Colonic mucosa (tissue), 4 donors: ENCODE measurements around the gene LAMC3. TPM values are rescaled to one million over a fixed set of nuclear protein-coding genes. Genes with fewer than 3 reads are reported as not detected.

Experiments used
- DNase-seq: peaks from one replicate; pipeline ENCODE4 v3.0.0-alpha.2; 2020
- H3K27ac ChIP-seq: fragments of 200-600 bp; one replicate; pipeline ENCODE4 v1.8.0; 2021
- H3K27me3 ChIP-seq: fragments of 200-600 bp; one replicate; pipeline ENCODE4 v1.8.0; 2021
- H3K36me3 ChIP-seq: fragments of 200-600 bp; one replicate; pipeline ENCODE4 v1.8.0; 2021
- H3K4me1 ChIP-seq: fragments of 200-600 bp; one replicate; pipeline ENCODE4 v1.8.0; 2021; ENCODE audit warnings: mild to moderate bottlenecking
- H3K4me3 ChIP-seq: fragments of 200-600 bp; one replicate; pipeline ENCODE4 v1.8.0; 2021
- H3K9ac ChIP-seq, 2 donors: one replicate each; pipeline ENCODE4 v1.7.0; 2013; ENCODE audit warnings: control low read depth in 2 of 2, low read depth in 2 of 2, low read length in 2 of 2
- H3K9me3 ChIP-seq: fragments of 200-600 bp; one replicate; pipeline ENCODE4 v1.8.0; 2021
- CTCF ChIP-seq: fragments of 200-600 bp; IDR thresholded peaks from one replicate; pipeline ENCODE4 v1.8.0; 2022; ENCODE audit warnings: antibody characterized with exemption, mild to moderate bottlenecking
- intact Hi-C: fragments of 100-400 bp; cut with DNase I; formaldehyde crosslinking; loops from one replicate; pipeline ENCODE4 v1.14.1; 2022
- total RNA-seq, 2 donors: library from RNA; stranded (reverse); fragmentation: NEBNext Ultra II Directional in 1 of 2; extraction: Animal tissue kit (Norgen Biotek cat#: 25700) in 1 of 2; gene quantifications; one replicate each; pipeline ENCODE4 v1.2.1, GENCODE V29; 2021
- donor health status: healthy.
- donor health status: DM: no; HTN: no; CAD: no.
- donor health status: DM: no; HTN: no; CAD: no.

Gene LAMC3
- total RNA-seq, 2 donors from 2014 or later, result 0.67 to 1.9 TPM

GRCh38 chr9:131081868-131082267 is 72.9 kb downstream of the LAMC3 start:
- no peaks in the 10 kb centered on the region for H3K4me1 ChIP-seq
- intact Hi-C loops, result no loop called here
- no peak for TF ChIP-seq CTCF
- no peak for DNase-seq
- H3K27me3 ChIP-seq, result no peaks in the 10 kb centered on the region
- no peak overlapping the region for H3K27ac ChIP-seq
- H3K9ac ChIP-seq, result no peak overlapping the region
- no peaks in the 10 kb centered on the region for H3K9me3 ChIP-seq
- H3K36me3 ChIP-seq, result no peaks in the 10 kb centered on the region
- no peak overlapping the region for H3K4me3 ChIP-seq

- H3K27ac ChIP-seq, result no peak overlapping the region
- H3K4me3 ChIP-seq, result no peak overlapping the region
- no peaks in the 10 kb centered on the region for H3K4me1 ChIP-seq
- H3K9ac ChIP-seq, result no peak overlapping the region
- DNase-seq, result no peak
- H3K9me3 ChIP-seq, result no peaks in the 10 kb centered on the region
- TF ChIP-seq CTCF, result no peak
- no peaks in the 10 kb centered on the region for H3K36me3 ChIP-seq
- intact Hi-C loops, result no loop called here
- H3K27me3 ChIP-seq, result no peaks in the 10 kb centered on the region
Observed at GRCh38 chr9:131082774-131083512, 74.0 kb downstream of the LAMC3 start.

- intact Hi-C loops, result no loop called here
- no peak for DNase-seq
- H3K4me3 ChIP-seq, result no peak overlapping the region
Observed at GRCh38 chr9:131084661-131085369, 75.8 kb downstream of the LAMC3 start.

GRCh38 chr9:131085370-131086122 is 76.6 kb downstream of the LAMC3 start:
- H3K4me1 ChIP-seq, result no peaks in the 10 kb centered on the region
- H3K36me3 ChIP-seq, result no peaks in the 10 kb centered on the region
- intact Hi-C loops, result no loop called here
- no peak overlapping the region for H3K27ac ChIP-seq
- TF ChIP-seq CTCF, result no peak
- no peak overlapping the region for H3K9ac ChIP-seq
- H3K4me3 ChIP-seq, result no peak overlapping the region
- H3K27me3 ChIP-seq, result no peaks in the 10 kb centered on the region
- H3K9me3 ChIP-seq, result no peaks in the 10 kb centered on the region
- no peak for DNase-seq

More at GRCh38 chr9:131084661-131085369, 75.8 kb downstream of the LAMC3 start:
- H3K4me1 ChIP-seq, result no peaks in the 10 kb centered on the region
- H3K9me3 ChIP-seq, result no peaks in the 10 kb centered on the region
- H3K9ac ChIP-seq, result no peak overlapping the region
- H3K36me3 ChIP-seq, result no peaks in the 10 kb centered on the region
- no peak overlapping the region for H3K27ac ChIP-seq
- TF ChIP-seq CTCF, result no peak
- no peaks in the 10 kb centered on the region for H3K27me3 ChIP-seq

GRCh38 chr9:131087354-131087893 is 78.5 kb downstream of the LAMC3 start:
- DNase-seq, result no peak
- Histone ChIP-seq H3K27ac (no peak overlapping the region), H3K9ac (no peak overlapping the region), H3K9me3 (no peaks in the 10 kb centered on the region), H3K27me3 (no peaks in the 10 kb centered on the region), H3K4me3 (no peak overlapping the region), H3K4me1 (no peaks in the 10 kb centered on the region), H3K36me3 (no peaks in the 10 kb centered on the region)
- TF ChIP-seq CTCF, result no peak
- intact Hi-C loops, result no loop called here
